GM21381 (cell line): ENCODE data around the gene ALS2CL.

ENCODE experiments used
- ATAC-seq: cut with Tn5 transposase; IDR thresholded peaks from one replicate; pipeline ENCODE4 v1.9.1; 2021; ENCODE audit warnings: mild to moderate bottlenecking, moderate library complexity; ENCODE audit not compliant: unreplicated experiment

Gene ALS2CL

GRCh38 chr3:46643701-46644100 lies 49.8 kb downstream of the ALS2CL start:
- ATAC-seq: no peak

GRCh38 chr3:46642971-46643370 lies 50.5 kb downstream of the ALS2CL start:
- ATAC-seq: no peak

GRCh38 chr3:46640927-46641326 lies 52.6 kb downstream of the ALS2CL start:
- no peak for ATAC-seq

GRCh38 chr3:46639221-46639620 lies 54.3 kb downstream of the ALS2CL start:
- ATAC-seq: no peak

- ATAC-seq: no peak
Observed at GRCh38 chr3:46634856-46635255, 58.6 kb downstream of the ALS2CL start.

- ATAC-seq: no peak
Observed at GRCh38 chr3:46632792-46633191, 60.7 kb downstream of the ALS2CL start.

GRCh38 chr3:46629551-46630517 lies 63.6 kb downstream of the ALS2CL start:
- peak; percentile 73 for ATAC-seq

- no peak for ATAC-seq
Observed at GRCh38 chr3:46628901-46629369, 64.5 kb downstream of the ALS2CL start.

GRCh38 chr3:46627078-46627477 lies 66.4 kb downstream of the ALS2CL start:
- ATAC-seq: no peak

GRCh38 chr3:46626039-46626438 lies 67.4 kb downstream of the ALS2CL start:
- ATAC-seq: no peak

GRCh38 chr3:46624975-46625490 lies 68.4 kb downstream of the ALS2CL start:
- no peak for ATAC-seq

GRCh38 chr3:46624533-46624932 lies 68.9 kb downstream of the ALS2CL start:
- no peak for ATAC-seq

GRCh38 chr3:46619845-46620778 lies 73.4 kb downstream of the ALS2CL start:
- no peak for ATAC-seq
